Naive thymus-derived CD4-positive, alpha-beta T cell (primary cell): Measurements from ENCODE around the gene ZNF507. TPM values are rescaled to one million over a fixed set of nuclear protein-coding genes. Genes with fewer than 3 reads are reported as not detected.

ENCODE experiments used
- ATAC-seq: fragments of 150-1000 bp; cut with Tn5 transposase; 2 replicates; pipeline ENCODE4 v1.10.0; 2021; ENCODE audit warnings: mild to moderate bottlenecking, moderate library complexity
- CTCF ChIA-PET: fragments of 350-600 bp; sonication (Branson Sonifier 250); formaldehyde crosslinking; loops from one replicate; lab custom pipeline; 2021; ENCODE audit warnings: antibody characterized with exemption; lab: Charles Lee
- POLR2A ChIA-PET: fragments of 350-600 bp; sonication (Branson Sonifier 250); formaldehyde crosslinking; loops from one replicate; lab custom pipeline; 2021; ENCODE audit warnings: antibody characterized with exemption, inconsistent platforms; lab: Charles Lee
- DNase-seq, 9 donors: peaks; one replicate each; pipeline versions ENCODE4 v3.0.0 to v3.0.0-alpha.2; 2020 to 2022; ENCODE audit warnings: mixed read lengths in 1 of 9
- H3K27ac ChIP-seq: one replicate; pipeline ENCODE4 v1.7.0; 2013; ENCODE audit warnings: mild to moderate bottlenecking, low read depth, low read length, moderate library complexity
- H3K27me3 ChIP-seq, 2 donors: one replicate each; pipeline ENCODE4 v1.7.0; 2013; ENCODE audit warnings: low read length in 2 of 2, mild to moderate bottlenecking in 2 of 2, moderate library complexity in 2 of 2; ENCODE audit not compliant: control insufficient read depth in 2 of 2, insufficient read depth in 2 of 2
- H3K36me3 ChIP-seq, 3 experiments: 1 replicate in 2 of 3; 2 replicates in 1 of 3; pipeline ENCODE4 v1.7.0; 2013; ENCODE audit warnings: low read length in 3 of 3, mild to moderate bottlenecking in 3 of 3, moderate library complexity in 1 of 3; ENCODE audit not compliant: insufficient read depth in 3 of 3, control insufficient read depth in 2 of 3
- H3K4me1 ChIP-seq, 2 donors: one replicate each; pipeline ENCODE4 v1.7.0; 2013; ENCODE audit warnings: low read length in 2 of 2, mild to moderate bottlenecking in 2 of 2, moderate library complexity in 1 of 2; ENCODE audit not compliant: control insufficient read depth in 2 of 2, insufficient read depth in 2 of 2
- H3K4me3 ChIP-seq: 2 replicates; pipeline ENCODE4 v1.7.0; 2013; ENCODE audit warnings: mild to moderate bottlenecking, low read length
- H3K9me3 ChIP-seq, 3 experiments: 1 replicate in 2 of 3; 2 replicates in 1 of 3; pipeline ENCODE4 v1.7.0; 2013; ENCODE audit warnings: low read length in 3 of 3; ENCODE audit not compliant: control insufficient read depth in 2 of 3
- H3K27ac Mint-ChIP-seq, 9 donors: one replicate each; pipeline ENCODE4 v1.8.0; 2020 to 2022; ENCODE audit warnings: mixed read lengths in 9 of 9, mild to moderate bottlenecking in 8 of 9, moderate library complexity in 5 of 9, inconsistent platforms in 2 of 9
- H3K27me3 Mint-ChIP-seq, 5 donors: one replicate each; pipeline ENCODE4 v1.8.0; 2021 to 2022; ENCODE audit warnings: mixed read lengths in 5 of 5, mild to moderate bottlenecking in 1 of 5
- H3K36me3 Mint-ChIP-seq, 5 donors: one replicate each; pipeline ENCODE4 v1.8.0; 2020 to 2022; ENCODE audit warnings: mixed read lengths in 5 of 5, mild to moderate bottlenecking in 3 of 5, inconsistent platforms in 1 of 5
- H3K4me1 Mint-ChIP-seq, 7 donors: one replicate each; pipeline ENCODE4 v1.8.0; 2020 to 2022; ENCODE audit warnings: mixed read lengths in 7 of 7, mild to moderate bottlenecking in 3 of 7, inconsistent platforms in 1 of 7
- H3K4me3 Mint-ChIP-seq, 10 donors: one replicate each; pipeline ENCODE4 v1.8.0; 2020 to 2022; ENCODE audit warnings: mild to moderate bottlenecking in 10 of 10, mixed read lengths in 10 of 10, moderate library complexity in 6 of 10, inconsistent platforms in 2 of 10
- H3K9me3 Mint-ChIP-seq, 11 donors: one replicate each; pipeline ENCODE4 v1.8.0; 2020 to 2022; ENCODE audit warnings: mixed read lengths in 11 of 11, mild to moderate bottlenecking in 4 of 11, inconsistent platforms in 1 of 11, moderate library complexity in 1 of 11
- intact Hi-C, 2 donors: fragments of 100-400 bp; cut with micrococcal nuclease; formaldehyde crosslinking; loops; one replicate each; pipeline ENCODE4 v1.15.1; 2023
- polyA plus RNA-seq, 2 donors: library from polyadenylated mRNA; unstranded; fragments of 300-500 nt; fragmentation: Illumina TruSeq; gene quantifications; one replicate each; pipeline ENCODE4 v1.2.3, GENCODE V29; 2021
- total RNA-seq, 6 experiments: library from RNA in 5 of 6; stranded (reverse) in 5 of 6; gene quantifications; 1 replicate in 5 of 6; 2 replicates in 1 of 6; pipeline ENCODE4 v1.2.3 and lab custom pipeline; 2021 to 2026

Gene ZNF507
- total and polyA plus RNA-seq, 7 experiments from 2014 or later = 11.2 to 46.3 (median 30.1) TPM

DNA sequence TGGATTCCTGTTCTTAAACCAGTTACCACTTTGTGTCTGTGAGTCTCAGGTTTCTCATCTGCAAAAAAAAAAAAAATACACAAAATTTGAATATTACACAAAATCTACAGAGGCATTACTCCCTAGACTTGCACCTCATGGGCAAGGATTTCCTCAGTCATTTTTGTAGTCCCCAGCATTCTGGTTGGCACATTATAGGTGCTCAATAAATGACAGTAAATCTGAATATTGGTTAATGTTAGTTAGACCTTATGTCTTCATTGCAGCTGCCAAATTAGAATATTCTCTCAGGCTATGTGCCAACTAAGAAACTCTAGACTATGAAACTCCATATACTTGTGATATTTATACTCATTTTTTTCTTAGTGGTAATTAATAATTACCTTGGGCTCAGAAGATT is 2.2 kb downstream of the ZNF507 start:
- peaks cover 0 to 2% (median 0%) of the 10 kb centered on the region in 11 donors for H3K9me3 Mint-ChIP-seq
- Histone ChIP-seq H3K27ac (no peak overlapping the region), H3K9me3 (no peaks in the 10 kb centered on the region), H3K27me3 (no peaks in the 10 kb centered on the region), H3K4me1 (peaks cover 34 to 36% of the 10 kb centered on the region in 2 donors), H3K36me3 (peaks cover 0 to 35% (median 5%) of the 10 kb centered on the region in 3 experiments), H3K4me3 (no peak overlapping the region)
- ChIA-PET CTCF (interaction anchor here (1.6 kb wide), 1 partner anchor 10 kb away, joined by 6 read pairs; no protein-coding TSS in a partner anchor), POLR2A (interaction anchor here (0.6 to 2.0 kb wide), 3 partner anchors 58 to 720 kb away, joined by 3 to 13 read pairs (median 3); partner anchors contain the start of gene DPY19L3)
- H3K36me3 Mint-ChIP-seq = peaks cover 9 to 38% (median 34%) of the 10 kb centered on the region in 5 donors
- H3K4me3 Mint-ChIP-seq = peak overlapping the region in 9 of 10 donors; percentile 95 to 99 (median 97)
- peaks cover 0 to 10% (median 3%) of the 10 kb centered on the region in 5 donors for H3K27me3 Mint-ChIP-seq
- no peak overlapping the region for H3K27ac Mint-ChIP-seq
- ATAC-seq = no peak
- peaks cover 38 to 67% (median 63%) of the 10 kb centered on the region in 7 donors for H3K4me1 Mint-ChIP-seq
- DNase-seq = no peak
- intact Hi-C loops = loop anchor here (5.0 to 10.0 kb wide), 3 partner anchors 330 to 1027 kb away; partner anchors contain the start of genes ANKRD27 (in 1 of the 2), CEBPG (in 1 of the 2) and RGS9BP (in 1 of the 2)

DNA sequence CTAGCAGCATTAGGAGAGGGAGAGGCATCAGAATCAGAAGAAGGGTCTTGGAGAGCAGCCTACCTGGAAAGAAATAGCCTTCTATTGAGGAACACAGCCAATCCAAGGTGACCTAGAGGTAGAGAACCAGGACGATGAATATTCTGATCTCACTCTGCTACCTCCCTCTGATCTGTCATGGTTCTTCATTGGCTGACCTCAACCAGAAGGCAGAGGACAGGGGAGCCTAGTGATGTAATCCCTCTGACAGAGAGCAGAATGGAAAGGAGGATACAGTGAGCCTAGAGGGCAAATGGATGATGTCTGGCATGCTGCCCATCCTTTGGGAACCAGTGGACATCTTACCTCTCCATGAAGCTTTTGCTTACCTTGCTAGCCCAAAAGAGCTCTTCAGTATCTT is 3.6 kb downstream of the ZNF507 start:
- DNase-seq (no peak), ATAC-seq (no peak)
- H3K27me3 ChIP-seq = no peaks in the 10 kb centered on the region
- H3K9me3 ChIP-seq = no peaks in the 10 kb centered on the region
- ChIA-PET CTCF (interaction anchor here (0.9 kb wide), 1 partner anchor 9 kb away, joined by 3 read pairs; no protein-coding TSS in a partner anchor), POLR2A (interaction anchor here (0.6 to 2.5 kb wide), 2 partner anchors 15 to 56 kb away, joined by 3 to 8 read pairs; partner anchors contain the start of gene DPY19L3)
- no peak overlapping the region for H3K4me3 ChIP-seq
- H3K36me3 ChIP-seq = peaks cover 7 to 49% (median 15%) of the 10 kb centered on the region in 3 experiments
- intact Hi-C loops = loop anchor here (5.0 to 10.0 kb wide), 3 partner anchors 328 to 1026 kb away; partner anchors contain the start of genes ANKRD27 (in 1 of the 2), CEBPG (in 1 of the 2) and RGS9BP (in 1 of the 2)
- peaks cover 34 to 36% of the 10 kb centered on the region in 2 donors for H3K4me1 ChIP-seq
- Mint-ChIP-seq H3K27ac (peak overlapping the region in 2 of 9 donors; percentile 11 to 78), H3K9me3 (peaks cover 0 to 3% (median 0%) of the 10 kb centered on the region in 11 donors), H3K27me3 (peaks cover 0 to 3% (median 0%) of the 10 kb centered on the region in 5 donors), H3K4me3 (peak overlapping the region in 6 of 10 donors; percentile 6 to 96 (median 43)), H3K4me1 (peaks cover 40 to 82% (median 76%) of the 10 kb centered on the region in 7 donors), H3K36me3 (peaks cover 19 to 52% (median 49%) of the 10 kb centered on the region in 5 donors)
- no peak overlapping the region for H3K27ac ChIP-seq

DNA sequence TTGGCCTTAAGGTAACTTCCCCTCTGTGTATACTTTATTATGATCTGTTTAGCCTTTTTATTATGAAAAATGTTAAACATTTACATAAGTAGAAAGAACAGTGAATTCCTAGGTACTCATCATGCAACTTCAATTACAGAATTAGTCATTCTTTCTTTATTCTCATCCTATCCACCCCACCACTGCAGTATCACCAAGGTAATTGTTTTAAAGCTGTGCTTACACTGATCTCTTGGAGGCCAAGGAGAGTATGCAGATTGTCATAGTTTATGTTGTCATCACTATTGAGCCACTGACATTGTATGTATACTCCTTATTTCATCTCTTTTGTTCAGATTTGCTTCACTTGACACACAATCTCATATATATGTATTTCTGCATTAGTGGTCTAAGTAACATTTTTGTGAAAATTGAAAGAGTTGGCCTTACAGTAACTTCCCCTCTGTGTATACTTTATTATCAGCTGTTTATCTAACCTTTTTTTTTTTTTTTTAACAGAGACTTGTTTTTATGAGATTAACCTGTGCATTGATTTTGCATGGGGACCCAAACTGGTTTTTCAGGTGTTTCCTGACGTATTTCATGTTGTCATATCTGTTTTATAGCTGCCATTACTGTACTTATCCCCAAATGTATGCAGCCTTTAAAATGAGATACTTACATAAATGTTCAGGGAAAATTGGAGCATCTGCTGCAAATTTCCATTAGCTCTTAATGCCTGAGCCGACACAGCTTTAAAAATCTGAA is 4.5 kb downstream of the ZNF507 start:
- Mint-ChIP-seq H3K4me1 (peaks cover 40 to 86% (median 79%) of the 10 kb centered on the region in 7 donors), H3K4me3 (peak overlapping the region in 7 of 10 donors; percentile 6 to 96 (median 42)), H3K27me3 (peaks cover 0 to 3% (median 0%) of the 10 kb centered on the region in 5 donors), H3K9me3 (peaks cover 0 to 3% (median 0%) of the 10 kb centered on the region in 11 donors), H3K27ac (peak overlapping the region in 3 of 9 donors; percentile 11 to 59 (median 46)), H3K36me3 (peaks cover 21 to 58% (median 52%) of the 10 kb centered on the region in 5 donors)
- Histone ChIP-seq H3K4me3 (no peak overlapping the region), H3K9me3 (no peaks in the 10 kb centered on the region), H3K27me3 (no peaks in the 10 kb centered on the region), H3K4me1 (peaks cover 34 to 36% of the 10 kb centered on the region in 2 donors), H3K27ac (no peak overlapping the region), H3K36me3 (peaks cover 12 to 58% (median 20%) of the 10 kb centered on the region in 3 experiments)
- ChIA-PET CTCF (interaction anchor here (0.9 kb wide), 1 partner anchor 10 kb away, joined by 3 read pairs; no protein-coding TSS in a partner anchor), POLR2A (interaction anchor here (0.6 to 2.5 kb wide), 4 partner anchors 14 to 56 kb away, joined by 3 to 8 read pairs (median 4); partner anchors contain the start of gene DPY19L3)
- DNase-seq (no peak), ATAC-seq (no peak)
- intact Hi-C loops = loop anchor here (5.0 to 10.0 kb wide), 3 partner anchors 327 to 1025 kb away; partner anchors contain the start of genes ANKRD27 (in 1 of the 2), CEBPG (in 1 of the 2) and RGS9BP (in 1 of the 2)

- CTCF ChIA-PET = no interaction called here
- Histone ChIP-seq H3K4me1 (peaks cover 34 to 36% of the 10 kb centered on the region in 2 donors), H3K36me3 (peaks cover 16 to 60% (median 20%) of the 10 kb centered on the region in 3 experiments), H3K9me3 (no peaks in the 10 kb centered on the region), H3K27ac (no peak overlapping the region), H3K4me3 (no peak overlapping the region), H3K27me3 (no peaks in the 10 kb centered on the region)
- Mint-ChIP-seq H3K9me3 (peaks cover 0 to 3% (median 0%) of the 10 kb centered on the region in 11 donors), H3K4me3 (peak overlapping the region in 5 of 10 donors; percentile 5 to 96 (median 28)), H3K4me1 (peaks cover 40 to 92% (median 84%) of the 10 kb centered on the region in 7 donors), H3K27ac (peak overlapping the region in 3 of 9 donors; percentile 25 to 46 (median 35)), H3K36me3 (peaks cover 21 to 64% (median 58%) of the 10 kb centered on the region in 5 donors), H3K27me3 (peaks cover 0 to 3% (median 0%) of the 10 kb centered on the region in 5 donors)
- no peak for DNase-seq
- POLR2A ChIA-PET = interaction anchor here (0.7 to 2.5 kb wide), 2 partner anchors 43 to 55 kb away, joined by 4 to 8 read pairs; partner anchors contain the start of gene DPY19L3
- intact Hi-C loops = no loop called here
- ATAC-seq = no peak
Observed at GRCh38 chr19:32350471-32350865, 5.1 kb downstream of the ZNF507 start.

GRCh38 chr19:32350987-32351348 is 5.6 kb downstream of the ZNF507 start:
- H3K27me3 ChIP-seq = no peaks in the 10 kb centered on the region
- CTCF ChIA-PET = no interaction called here
- intact Hi-C loops = no loop called here
- H3K4me1 Mint-ChIP-seq = peaks cover 40 to 96% (median 88%) of the 10 kb centered on the region in 7 donors
- ATAC-seq (no peak), DNase-seq (no peak)
- peak overlapping the region in 7 of 9 donors; percentile 6 to 92 (median 35) for H3K27ac Mint-ChIP-seq
- H3K4me1 ChIP-seq = peaks cover 34 to 36% of the 10 kb centered on the region in 2 donors
- H3K9me3 ChIP-seq = no peaks in the 10 kb centered on the region
- H3K4me3 Mint-ChIP-seq = peak overlapping the region in 9 of 10 donors; percentile 3 to 96 (median 46)
- no peak overlapping the region for H3K27ac ChIP-seq
- H3K36me3 Mint-ChIP-seq = peaks cover 26 to 69% (median 61%) of the 10 kb centered on the region in 5 donors
- peaks cover 16 to 59% (median 20%) of the 10 kb centered on the region in 3 experiments for H3K36me3 ChIP-seq
- no peak overlapping the region for H3K4me3 ChIP-seq
- POLR2A ChIA-PET = interaction anchor here (2.5 kb wide), 1 partner anchor 54 kb away, joined by 8 read pairs; the partner anchor contains the start of gene DPY19L3
- H3K27me3 Mint-ChIP-seq = peaks cover 0 to 3% (median 0%) of the 10 kb centered on the region in 5 donors
- peaks cover 0 to 3% (median 0%) of the 10 kb centered on the region in 11 donors for H3K9me3 Mint-ChIP-seq

DNA sequence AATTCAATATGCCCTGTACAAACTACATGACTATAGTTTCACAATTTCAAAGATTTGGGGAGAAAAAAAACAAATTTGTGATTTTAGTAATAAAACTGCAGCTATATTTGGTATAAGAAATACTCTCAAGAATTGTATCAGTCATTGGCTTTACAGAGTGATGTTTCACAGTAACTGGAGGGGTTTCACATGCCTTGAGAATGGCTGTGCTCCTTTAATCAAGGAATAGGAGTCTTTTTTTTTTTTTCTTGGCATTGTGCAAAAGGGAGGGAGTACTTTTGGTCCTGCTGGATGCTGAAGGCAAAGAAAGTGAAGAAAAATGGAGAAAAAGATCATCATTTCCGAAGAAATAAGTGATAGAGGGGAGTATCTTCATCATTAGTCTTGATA is 6.8 kb downstream of the ZNF507 start:
- H3K27ac ChIP-seq = no peak overlapping the region
- ChIA-PET CTCF (interaction anchor here (0.6 to 1.1 kb wide), 2 partner anchors 12 to 704 kb away, joined by 3 read pairs; no protein-coding TSS in a partner anchor), POLR2A (no interaction called here)
- no peak for DNase-seq
- Mint-ChIP-seq H3K4me1 (peaks cover 36 to 96% (median 87%) of the 10 kb centered on the region in 7 donors), H3K9me3 (peaks cover 0 to 3% (median 0%) of the 10 kb centered on the region in 11 donors), H3K36me3 (peaks cover 29 to 81% (median 66%) of the 10 kb centered on the region in 5 donors), H3K27ac (peak overlapping the region in 2 of 9 donors; percentile 61 to 72), H3K27me3 (peaks cover 0 to 3% (median 0%) of the 10 kb centered on the region in 5 donors), H3K4me3 (peak overlapping the region in 1 of 10 donors; percentile 27)
- no peaks in the 10 kb centered on the region for H3K27me3 ChIP-seq
- H3K4me3 ChIP-seq = no peak overlapping the region
- intact Hi-C loops = no loop called here
- ATAC-seq = no peak
- H3K36me3 ChIP-seq = peaks cover 20 to 72% (median 26%) of the 10 kb centered on the region in 3 experiments
- H3K9me3 ChIP-seq = no peaks in the 10 kb centered on the region
- H3K4me1 ChIP-seq = peaks cover 26 to 28% of the 10 kb centered on the region in 2 donors
